Muscle layer of colon (tissue), 2 donors: ENCODE data around the gene ABHD8.
"Not testable (repeated sequence)": the region's sequence is repeated elsewhere in the genome, so short reads cannot be mapped to it uniquely, and the experiment has no call there.

ENCODE experiments used
- H3K27ac ChIP-seq: one replicate; pipeline ENCODE4 v1.7.0; 2013; ENCODE audit warnings: low read depth, mild to moderate bottlenecking, low read length, moderate library complexity
- H3K27me3 ChIP-seq, 2 donors: one replicate each; pipeline ENCODE4 v1.7.0; 2013; ENCODE audit warnings: low read length in 2 of 2, mild to moderate bottlenecking in 2 of 2; ENCODE audit not compliant: insufficient read depth in 2 of 2, control insufficient read depth in 1 of 2
- H3K36me3 ChIP-seq: one replicate; pipeline ENCODE4 v1.7.0; 2013; ENCODE audit warnings: mild to moderate bottlenecking, low read length; ENCODE audit not compliant: insufficient read depth
- H3K4me1 ChIP-seq: one replicate; pipeline ENCODE4 v1.7.0; 2013; ENCODE audit warnings: mild to moderate bottlenecking, low read length; ENCODE audit not compliant: insufficient read depth
- H3K4me3 ChIP-seq, 2 donors: one replicate each; pipeline ENCODE4 v1.7.0; 2013; ENCODE audit warnings: low read length in 2 of 2, low read depth in 1 of 2, mild to moderate bottlenecking in 1 of 2, moderate library complexity in 1 of 2
- H3K9ac ChIP-seq: one replicate; pipeline ENCODE4 v1.7.0; 2013; ENCODE audit warnings: low read length
- H3K9me3 ChIP-seq: one replicate; pipeline ENCODE4 v1.7.0; 2013; ENCODE audit warnings: mild to moderate bottlenecking, low read length
- donor health status: abdominal sarcoma.
- donor health status: Adenocarcinoma of cecum.

ABHD8 gene

GRCh38 chr19:17300992-17301619 lies 2.1 kb downstream of the ABHD8 start:
- no peak overlapping the region for H3K4me3 ChIP-seq

GRCh38 chr19:17296976-17297375 lies 6.2 kb downstream of the ABHD8 start:
- Histone ChIP-seq H3K9me3 (no peaks in the 10 kb centered on the region), H3K27ac (no peak overlapping the region), H3K27me3 (no peaks in the 10 kb centered on the region), H3K4me3 (no peak overlapping the region), H3K36me3 (peaks cover 8% of the 10 kb centered on the region), H3K4me1 (peaks cover 2% of the 10 kb centered on the region), H3K9ac (no peak overlapping the region)

More at GRCh38 chr19:17300992-17301619, 2.1 kb downstream of the ABHD8 start:
- Histone ChIP-seq H3K27me3 (no peaks in the 10 kb centered on the region), H3K9me3 (no peaks in the 10 kb centered on the region), H3K36me3 (peaks cover 8% of the 10 kb centered on the region), H3K9ac (no peak overlapping the region), H3K27ac (no peak overlapping the region), H3K4me1 (peaks cover 28% of the 10 kb centered on the region)

GRCh38 chr19:17296273-17296672 lies 7.0 kb downstream of the ABHD8 start:
- no peaks in the 10 kb centered on the region for H3K27me3 ChIP-seq

GRCh38 chr19:17295551-17295950 lies 7.7 kb downstream of the ABHD8 start:
- not testable (repeated sequence) for H3K36me3 ChIP-seq, H3K9ac ChIP-seq, H3K4me1 ChIP-seq, H3K4me3 ChIP-seq, H3K9me3 ChIP-seq, H3K27me3 ChIP-seq, H3K27ac ChIP-seq

More at GRCh38 chr19:17296273-17296672, 7.0 kb downstream of the ABHD8 start:
- peaks cover 8% of the 10 kb centered on the region for H3K36me3 ChIP-seq
- no peaks in the 10 kb centered on the region for H3K4me1 ChIP-seq
- H3K27ac ChIP-seq: no peak overlapping the region
- no peak overlapping the region for H3K9ac ChIP-seq
- H3K9me3 ChIP-seq: no peaks in the 10 kb centered on the region
- H3K4me3 ChIP-seq: no peak overlapping the region

- Histone ChIP-seq H3K27ac (no peak overlapping the region), H3K27me3 (no peaks in the 10 kb centered on the region), H3K36me3 (peaks cover 8% of the 10 kb centered on the region), H3K9ac (no peak overlapping the region), H3K4me3 (no peak overlapping the region), H3K9me3 (no peaks in the 10 kb centered on the region), H3K4me1 (no peaks in the 10 kb centered on the region)
These were observed 9.0 kb downstream of the ABHD8 start for GRCh38 chr19:17294051-17294891.

- no peaks in the 10 kb centered on the region for H3K27me3 ChIP-seq
- no peaks in the 10 kb centered on the region for H3K4me1 ChIP-seq
- H3K9ac ChIP-seq: no peak overlapping the region
- H3K9me3 ChIP-seq: no peaks in the 10 kb centered on the region
- no peak overlapping the region for H3K4me3 ChIP-seq
- H3K36me3 ChIP-seq: peaks cover 5% of the 10 kb centered on the region
- no peak overlapping the region for H3K27ac ChIP-seq
These were observed 9.6 kb downstream of the ABHD8 start for GRCh38 chr19:17293605-17294004.

- Histone ChIP-seq H3K27ac (peak overlapping the region; percentile 42), H3K27me3 (no peaks in the 10 kb centered on the region), H3K4me1 (no peaks in the 10 kb centered on the region), H3K9me3 (no peaks in the 10 kb centered on the region), H3K9ac (no peak overlapping the region), H3K36me3 (no peaks in the 10 kb centered on the region), H3K4me3 (peak overlapping the region; percentile 50 to 52)
These were observed 10.7 kb downstream of the ABHD8 start for GRCh38 chr19:17292301-17293074.

GRCh38 chr19:17289489-17289888 lies 13.7 kb downstream of the ABHD8 start:
- H3K4me3 ChIP-seq: no peak overlapping the region
- no peaks in the 10 kb centered on the region for H3K9me3 ChIP-seq
- no peaks in the 10 kb centered on the region for H3K27me3 ChIP-seq
- no peaks in the 10 kb centered on the region for H3K4me1 ChIP-seq
- H3K9ac ChIP-seq: no peak overlapping the region
- no peaks in the 10 kb centered on the region for H3K36me3 ChIP-seq
- no peak overlapping the region for H3K27ac ChIP-seq

- no peak overlapping the region for H3K9ac ChIP-seq
- no peak overlapping the region for H3K4me3 ChIP-seq
- no peaks in the 10 kb centered on the region for H3K9me3 ChIP-seq
- no peak overlapping the region for H3K27ac ChIP-seq
- H3K36me3 ChIP-seq: no peaks in the 10 kb centered on the region
- H3K27me3 ChIP-seq: peaks cover 0 to 8% of the 10 kb centered on the region in 2 donors
- peaks cover 5% of the 10 kb centered on the region for H3K4me1 ChIP-seq
These were observed 16.5 kb downstream of the ABHD8 start for GRCh38 chr19:17286752-17287151.

- H3K27ac ChIP-seq: no peak overlapping the region
- no peak overlapping the region for H3K9ac ChIP-seq
- no peaks in the 10 kb centered on the region for H3K36me3 ChIP-seq
- no peak overlapping the region for H3K4me3 ChIP-seq
- peaks cover 0 to 13% of the 10 kb centered on the region in 2 donors for H3K27me3 ChIP-seq
- no peaks in the 10 kb centered on the region for H3K9me3 ChIP-seq
- peaks cover 5% of the 10 kb centered on the region for H3K4me1 ChIP-seq
These were observed 17.0 kb downstream of the ABHD8 start for GRCh38 chr19:17286263-17286662.

- peaks cover 0 to 14% of the 10 kb centered on the region in 2 donors for H3K27me3 ChIP-seq
- no peak overlapping the region for H3K9ac ChIP-seq
- H3K4me1 ChIP-seq: peaks cover 5% of the 10 kb centered on the region
- H3K27ac ChIP-seq: no peak overlapping the region
- no peak overlapping the region for H3K4me3 ChIP-seq
- no peaks in the 10 kb centered on the region for H3K9me3 ChIP-seq
- no peaks in the 10 kb centered on the region for H3K36me3 ChIP-seq
These were observed 17.6 kb downstream of the ABHD8 start for GRCh38 chr19:17285415-17286135.
